NCI-H1417 treated with DMSO at 0.1 percent for 48 hours (cell line): ENCODE results near the gene UBXN11.
A peak's percentile ranks its signal among the peaks of the same experiment; 100 is the strongest.
"Not testable (repeated sequence)": the region's sequence is repeated elsewhere in the genome, so short reads cannot be mapped to it uniquely, and the experiment has no call there.

ENCODE experiments used
- DNase-seq: peaks from one replicate; lab custom pipeline; 2025; lab: John Stamatoyannopoulos, UW

The UBXN11 gene

GRCh38 chr1:26336477-26337205, 30.2 kb upstream of the UBXN11 start:
- DNase-seq = peak; percentile 9

- DNase-seq = no peak
These were observed 29.5 kb upstream of the UBXN11 start for GRCh38 chr1:26335774-26336476.

DNA sequence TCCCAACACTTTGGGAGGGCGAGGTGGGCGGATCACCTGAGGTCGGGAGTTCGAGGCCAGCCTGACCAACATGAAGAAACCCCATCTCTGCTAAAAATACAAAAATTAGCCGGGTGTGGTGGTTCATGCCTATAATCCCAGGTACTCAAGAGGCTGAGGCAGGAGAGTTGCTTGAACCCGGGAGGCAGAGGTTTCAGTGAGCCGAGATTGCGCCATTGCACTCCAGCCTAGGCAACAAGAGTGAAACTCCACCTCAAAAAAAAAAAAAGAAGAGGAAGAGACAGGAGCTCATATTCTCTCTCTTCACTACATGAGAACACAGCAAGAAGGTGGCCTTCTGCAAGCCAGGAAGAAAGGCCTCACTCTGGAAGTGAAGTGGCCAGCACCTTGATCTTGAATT, 26.9 kb upstream of the UBXN11 start:
- DNase-seq = not testable (repeated sequence)

GRCh38 chr1:26330276-26330675, 23.8 kb upstream of the UBXN11 start:
- DNase-seq = no peak

DNA sequence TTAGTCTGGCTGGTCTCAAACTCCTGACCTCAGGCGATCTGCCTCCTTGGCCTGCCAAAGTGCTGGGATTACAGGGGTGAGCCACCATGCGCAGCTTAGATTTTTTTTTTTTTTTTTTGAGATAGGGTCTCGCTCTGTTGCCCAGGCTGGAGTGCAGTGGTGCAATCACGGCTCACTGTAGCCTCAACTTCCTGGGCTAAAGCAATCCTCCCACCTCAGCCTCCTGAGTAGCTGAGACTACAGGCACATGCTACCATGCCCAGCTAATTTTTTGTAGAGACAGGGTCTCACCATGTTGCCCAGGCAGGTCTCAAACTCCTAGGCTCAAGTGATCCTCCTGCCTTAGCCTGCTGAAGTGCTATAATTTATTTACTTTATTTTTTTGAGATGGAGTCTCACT, 22.9 kb upstream of the UBXN11 start:
- DNase-seq = not testable (repeated sequence)

DNA sequence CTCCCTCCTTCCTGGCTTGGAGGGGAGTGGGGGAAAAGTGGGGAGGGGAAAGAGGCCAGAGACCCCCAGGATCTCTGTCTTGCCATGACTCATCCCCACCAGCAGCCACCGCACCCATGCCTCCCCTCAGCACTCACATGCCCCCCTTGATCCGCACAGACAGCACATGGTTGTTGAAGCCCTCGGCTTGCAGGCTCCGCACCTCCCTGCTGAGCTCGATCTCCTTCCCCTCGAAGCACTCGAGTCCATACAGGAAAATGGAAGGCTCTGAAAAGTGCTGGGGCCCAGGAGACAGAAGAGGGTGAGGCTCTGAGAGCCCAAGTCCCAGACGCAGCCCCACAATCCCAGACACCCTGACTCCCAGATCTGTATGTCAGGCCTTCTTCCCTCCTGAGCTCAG, 22.2 kb upstream of the UBXN11 start:
- no peak for DNase-seq

DNA sequence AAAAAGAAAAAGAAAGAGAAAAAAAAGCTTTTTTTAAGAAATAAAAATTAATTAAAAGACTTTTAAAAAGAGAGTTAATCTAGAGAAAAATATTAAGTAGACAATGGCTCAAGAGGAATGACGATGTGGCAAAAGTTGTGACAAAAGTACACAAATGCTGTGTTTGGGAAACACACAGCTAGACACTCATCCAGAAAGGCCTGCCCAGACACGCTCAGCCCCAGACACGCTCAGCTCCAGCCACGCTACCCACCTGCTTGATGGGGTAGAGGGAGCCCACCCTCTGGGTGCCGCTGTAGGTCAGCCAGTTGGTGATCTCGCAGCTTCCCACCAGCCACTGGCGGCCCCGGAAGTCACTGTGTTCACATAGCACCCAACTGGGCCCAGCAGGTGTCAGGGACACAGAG, 21.5 kb upstream of the UBXN11 start:
- DNase-seq = peak; percentile 46

GRCh38 chr1:26324550-26324949, 18.1 kb upstream of the UBXN11 start:
- no peak for DNase-seq

DNA sequence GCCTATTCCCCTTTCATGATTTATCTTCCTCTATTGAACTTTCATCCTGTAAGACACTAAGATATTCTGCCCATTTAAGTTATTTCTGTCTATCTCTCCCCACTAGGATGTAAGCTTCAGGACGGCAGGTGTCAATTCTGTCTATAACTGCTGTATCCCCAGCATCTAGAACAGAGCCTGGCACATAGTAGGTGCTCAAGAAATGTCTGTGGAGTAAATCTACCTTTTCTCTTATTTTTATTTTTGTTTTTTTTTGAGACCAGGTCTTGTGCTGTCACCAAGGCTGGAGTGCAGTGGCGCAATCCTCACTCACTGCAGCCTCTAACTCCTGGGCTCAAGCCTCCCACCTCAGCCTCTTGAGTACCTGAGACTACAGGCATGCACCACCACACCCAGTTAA, 16.9 kb upstream of the UBXN11 start:
- no peak for DNase-seq

GRCh38 chr1:26322042-26322331, 15.6 kb upstream of the UBXN11 start:
- DNase-seq = no peak

- peak; percentile 7 for DNase-seq
These were observed 15.0 kb upstream of the UBXN11 start for GRCh38 chr1:26321315-26322041.

GRCh38 chr1:26320896-26321295, 14.5 kb upstream of the UBXN11 start:
- DNase-seq = no peak

GRCh38 chr1:26318338-26319064, 12.1 kb upstream of the UBXN11 start:
- DNase-seq = no peak

GRCh38 chr1:26317612-26318337, 11.3 kb upstream of the UBXN11 start, which contains the start of gene CD52:
TSS of gene CD52 (plus strand) at chr1:26317958. CDS start at chr1:26318018, 60 bp downstream.
- no peak for DNase-seq

GRCh38 chr1:26317146-26317545, 10.7 kb upstream of the UBXN11 start:
- no peak for DNase-seq

GRCh38 chr1:26315874-26316850, 9.7 kb upstream of the UBXN11 start:
- DNase-seq = no peak

DNA sequence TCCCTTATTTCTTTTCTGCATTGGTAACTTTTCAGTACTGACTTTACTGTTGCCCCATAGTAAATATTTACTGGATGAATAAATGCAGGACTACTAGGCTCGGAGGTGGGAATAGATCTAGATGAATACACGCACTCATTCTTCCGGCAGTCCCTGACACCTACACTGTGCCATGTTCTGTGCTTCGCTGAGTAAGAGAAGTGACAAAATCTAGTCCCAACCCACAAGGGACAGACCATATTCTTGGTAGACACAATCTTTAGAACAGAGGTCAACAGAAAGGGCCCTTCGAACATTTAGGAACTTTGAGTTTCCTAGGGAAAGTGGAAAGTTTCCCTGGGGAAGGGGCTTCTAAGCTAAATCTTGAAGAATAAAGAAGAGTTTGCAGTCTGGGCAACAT, 8.1 kb upstream of the UBXN11 start:
- DNase-seq = no peak

- DNase-seq = not testable (repeated sequence)
These were observed 1.8 kb upstream of the UBXN11 start for GRCh38 chr1:26307966-26308899.

- no peak for DNase-seq
These were observed 936 bp upstream of the UBXN11 start for GRCh38 chr1:26307363-26307781.
